Smooth muscle cell (in vitro differentiated cells): ENCODE results near the gene TMEFF1. TPM values are rescaled to one million over a fixed set of nuclear protein-coding genes. Genes with fewer than 3 reads are reported as not detected.

Source experiments
- DNase-seq: peaks from one replicate; lab custom pipeline; 2025; ENCODE audit not compliant: unreplicated experiment; lab: John Stamatoyannopoulos, UW
- H2AFZ ChIP-seq: fragments of 200-600 bp; sonication (generic); 2 replicates; pipeline ENCODE4 v1.6.0; 2016; ENCODE audit warnings: antibody characterized with exemption, low read depth, mild to moderate bottlenecking
- H3F3A ChIP-seq: fragments of 200-600 bp; sonication (generic); 2 replicates; pipeline ENCODE4 v1.6.0; 2017; ENCODE audit warnings: antibody characterized with exemption, low read depth
- H3K27ac ChIP-seq: fragments of 200-600 bp; sonication (generic); 2 replicates; pipeline ENCODE4 v1.5.1; 2016; ENCODE audit warnings: low read depth, mild to moderate bottlenecking
- H3K27me3 ChIP-seq: fragments of 200-600 bp; sonication (generic); 2 replicates; pipeline ENCODE4 v1.6.1; 2016; ENCODE audit warnings: low read depth, mild to moderate bottlenecking
- H3K36me3 ChIP-seq: fragments of 200-600 bp; sonication (generic); 2 replicates; pipeline ENCODE4 v1.5.1; 2016; ENCODE audit warnings: low read depth
- H3K4me1 ChIP-seq: fragments of 200-600 bp; sonication (generic); 2 replicates; pipeline ENCODE4 v1.5.1; 2016; ENCODE audit warnings: low read depth
- H3K4me2 ChIP-seq: fragments of 200-600 bp; sonication (generic); 2 replicates; pipeline ENCODE4 v1.6.0; 2016; ENCODE audit warnings: mild to moderate bottlenecking
- H3K4me3 ChIP-seq: fragments of 200-600 bp; sonication (generic); 2 replicates; pipeline ENCODE4 v1.5.1; 2016; ENCODE audit warnings: mild to moderate bottlenecking
- H3K79me2 ChIP-seq: fragments of 200-600 bp; sonication (generic); 2 replicates; pipeline ENCODE4 v1.6.0; 2016; ENCODE audit warnings: low read depth, mild to moderate bottlenecking
- H3K9ac ChIP-seq: fragments of 200-600 bp; sonication (generic); 2 replicates; pipeline ENCODE4 v1.6.0; 2016; ENCODE audit warnings: low read depth
- H3K9me3 ChIP-seq: fragments of 200-600 bp; sonication (generic); replicated peaks from 2 replicates; pipeline ENCODE4 v1.5.1; 2016; ENCODE audit warnings: low read depth
- H4K20me1 ChIP-seq: fragments of 200-600 bp; sonication (generic); 2 replicates; pipeline ENCODE4 v1.6.0; 2016; ENCODE audit warnings: low read depth
- WGBS: methylation state at CpG from one replicate; pipeline ENCODE4 v1.1.7; 2016; ENCODE audit warnings: low lambda C conversion rate; 5-methylcytosine and 5-hydroxymethylcytosine counted together
- polyA plus RNA-seq: library from polyadenylated mRNA; unstranded; fragments of >200 nt; fragmentation: Nextera tagmentation; extraction: Ambion mirVana; gene quantifications from 2 replicates; pipeline ENCODE4 v1.2.1, GENCODE V29; 2016
- total RNA-seq: library from RNA; depleted of rRNA; stranded (reverse); fragments of >200 nt; gene quantifications from 2 replicates; pipeline ENCODE4 v1.2.3, GENCODE V29; 2014
- TF ChIP-seq, protein P1 (sequence below): fragments of 200-600 bp; sonication (generic); IDR thresholded peaks from 2 replicates; pipeline ENCODE4 v1.5.1; 2017; ENCODE audit warnings: borderline replicate concordance, mild to moderate bottlenecking, antibody characterized with exemption; ENCODE audit not compliant: insufficient read depth, poor library complexity, severe bottlenecking

TMEFF1 gene
- total and polyA plus RNA-seq, 2 experiments from 2014 or later, result 1.7 to 1.8 TPM

DNA sequence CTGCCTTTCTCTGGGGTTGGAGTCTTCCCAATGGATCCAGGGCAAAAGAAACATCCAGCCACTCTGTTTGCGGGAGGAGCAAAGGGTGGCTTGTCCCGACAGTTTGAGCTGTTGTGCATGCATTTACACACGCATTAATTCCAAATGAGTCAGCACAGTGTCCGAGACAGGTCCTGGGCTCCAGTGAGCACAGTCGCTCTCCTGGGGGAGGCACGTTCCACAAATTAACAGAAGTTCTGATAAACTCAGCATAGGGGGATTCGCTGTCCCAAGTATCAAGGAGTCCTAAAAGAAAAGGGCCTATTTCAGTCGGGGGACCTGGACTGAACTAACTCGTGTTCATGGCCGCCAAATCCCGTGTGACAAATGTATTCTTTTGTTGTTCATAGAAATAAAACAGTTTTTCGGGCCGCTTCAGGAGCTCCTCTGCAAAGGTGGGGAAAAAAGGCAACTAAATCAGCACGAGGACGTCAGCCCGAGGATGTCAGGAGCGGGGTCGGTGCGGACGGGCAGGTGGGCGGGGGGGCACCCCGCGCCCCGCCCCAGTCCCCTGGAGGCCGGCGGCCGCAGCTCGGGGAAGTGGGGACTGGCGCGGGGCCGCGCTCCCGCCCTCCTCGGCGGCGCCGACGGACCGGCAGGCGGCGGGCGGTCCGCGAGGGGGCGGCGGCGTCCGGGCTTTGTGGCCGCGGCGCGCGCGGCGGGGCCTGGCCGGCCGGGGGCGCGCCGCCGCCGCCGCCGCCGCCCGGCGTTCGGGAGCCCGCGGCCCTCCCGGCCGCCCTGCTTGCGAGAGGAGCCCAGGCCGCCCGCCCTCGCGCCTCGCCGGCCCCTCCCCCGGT lies 46.2 kb upstream of the TMEFF1 start, which contains the start of gene MSANTD3:
Gene MSANTD3, plus strand, starts transcription at position 614 of the 836 bp plus-strand sequence. CDS start 14,796 bp downstream, outside the sequence.
- Histone ChIP-seq H3K36me3 (no peaks in the 10 kb centered on the region), H4K20me1 (no peaks in the 10 kb centered on the region), H3K9ac (peak within 1 kb of the TSS; percentile 95), H2AFZ (peak within 1 kb of the TSS; percentile 32), H3K4me2 (peak within 1 kb of the TSS; percentile 89), H3F3A (peaks cover 20% of the 10 kb centered on the region), H3K4me3 (peak within 1 kb of the TSS; percentile 60), H3K4me1 (peaks cover 30% of the 10 kb centered on the region), H3K27ac (peak within 1 kb of the TSS; percentile 99), H3K27me3 (no peaks in the 10 kb centered on the region), H3K79me2 (peaks cover 33% of the 10 kb centered on the region), H3K9me3 (no peaks in the 10 kb centered on the region)
- TF ChIP-seq, protein P1, sequence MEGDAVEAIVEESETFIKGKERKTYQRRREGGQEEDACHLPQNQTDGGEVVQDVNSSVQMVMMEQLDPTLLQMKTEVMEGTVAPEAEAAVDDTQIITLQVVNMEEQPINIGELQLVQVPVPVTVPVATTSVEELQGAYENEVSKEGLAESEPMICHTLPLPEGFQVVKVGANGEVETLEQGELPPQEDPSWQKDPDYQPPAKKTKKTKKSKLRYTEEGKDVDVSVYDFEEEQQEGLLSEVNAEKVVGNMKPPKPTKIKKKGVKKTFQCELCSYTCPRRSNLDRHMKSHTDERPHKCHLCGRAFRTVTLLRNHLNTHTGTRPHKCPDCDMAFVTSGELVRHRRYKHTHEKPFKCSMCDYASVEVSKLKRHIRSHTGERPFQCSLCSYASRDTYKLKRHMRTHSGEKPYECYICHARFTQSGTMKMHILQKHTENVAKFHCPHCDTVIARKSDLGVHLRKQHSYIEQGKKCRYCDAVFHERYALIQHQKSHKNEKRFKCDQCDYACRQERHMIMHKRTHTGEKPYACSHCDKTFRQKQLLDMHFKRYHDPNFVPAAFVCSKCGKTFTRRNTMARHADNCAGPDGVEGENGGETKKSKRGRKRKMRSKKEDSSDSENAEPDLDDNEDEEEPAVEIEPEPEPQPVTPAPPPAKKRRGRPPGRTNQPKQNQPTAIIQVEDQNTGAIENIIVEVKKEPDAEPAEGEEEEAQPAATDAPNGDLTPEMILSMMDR, result no peak
- 1% methylated on average over 21 of the region's 80 CpGs for WGBS
- DNase-seq, result peak; percentile 53

DNA sequence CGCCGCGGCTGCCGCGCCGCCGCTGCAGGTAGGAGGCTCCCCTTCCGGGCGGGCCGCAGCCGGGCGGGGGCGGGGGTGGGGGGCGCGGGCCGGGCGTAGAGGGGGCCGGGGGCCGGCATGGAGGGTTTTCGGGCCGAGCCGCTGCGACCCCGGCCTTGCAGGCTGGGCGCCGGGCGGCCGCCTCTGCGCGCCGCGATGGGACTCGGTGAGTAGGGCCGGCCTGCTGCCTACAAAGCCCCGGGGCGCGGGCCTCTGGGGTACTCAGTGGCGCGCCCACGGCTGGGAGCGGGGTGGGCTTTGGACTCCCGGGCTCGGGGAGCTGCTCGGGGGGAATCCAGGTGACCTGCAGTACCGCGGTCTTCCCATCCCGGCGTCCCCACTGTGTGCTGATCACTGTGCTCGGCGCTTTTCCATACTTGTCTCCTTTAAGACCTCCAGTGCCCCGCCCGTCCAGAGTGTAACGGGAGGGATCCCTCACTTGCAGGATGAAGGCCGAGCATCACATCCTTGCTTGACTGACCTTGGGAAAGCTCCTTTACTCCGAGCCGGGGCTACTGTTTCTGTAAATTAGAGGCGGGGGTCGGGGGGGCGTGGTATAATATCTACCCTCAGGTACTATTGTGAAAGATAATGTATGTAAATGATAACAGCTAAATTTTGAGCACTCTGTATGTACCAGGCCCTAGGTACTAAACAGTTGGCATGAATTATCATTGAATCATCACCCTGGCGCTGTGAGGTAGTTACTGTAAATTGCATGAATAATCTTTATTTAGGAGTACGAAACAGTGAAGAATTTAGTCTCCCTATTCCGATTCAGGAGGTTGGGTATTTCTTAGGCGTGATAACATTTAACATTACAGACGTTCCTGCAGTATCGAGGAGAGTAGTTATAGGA lies 45.3 kb upstream of the TMEFF1 start:
- Histone ChIP-seq H3K4me1 (peaks cover 30% of the 10 kb centered on the region), H3K27me3 (no peaks in the 10 kb centered on the region), H3K4me3 (peak overlapping the region; percentile 60), H3K9ac (peak overlapping the region; percentile 95), H2AFZ (no peak overlapping the region), H3K36me3 (no peaks in the 10 kb centered on the region), H3K4me2 (peak overlapping the region; percentile 89), H3K27ac (peak overlapping the region; percentile 99), H3K9me3 (no peaks in the 10 kb centered on the region), H4K20me1 (peaks cover 7% of the 10 kb centered on the region), H3F3A (peaks cover 20% of the 10 kb centered on the region), H3K79me2 (peaks cover 41% of the 10 kb centered on the region)
- peak; percentile 47 for DNase-seq
- TF ChIP-seq, protein P1, result no peak
- WGBS, result 11% methylated on average over 25 of the region's 65 CpGs

DNA sequence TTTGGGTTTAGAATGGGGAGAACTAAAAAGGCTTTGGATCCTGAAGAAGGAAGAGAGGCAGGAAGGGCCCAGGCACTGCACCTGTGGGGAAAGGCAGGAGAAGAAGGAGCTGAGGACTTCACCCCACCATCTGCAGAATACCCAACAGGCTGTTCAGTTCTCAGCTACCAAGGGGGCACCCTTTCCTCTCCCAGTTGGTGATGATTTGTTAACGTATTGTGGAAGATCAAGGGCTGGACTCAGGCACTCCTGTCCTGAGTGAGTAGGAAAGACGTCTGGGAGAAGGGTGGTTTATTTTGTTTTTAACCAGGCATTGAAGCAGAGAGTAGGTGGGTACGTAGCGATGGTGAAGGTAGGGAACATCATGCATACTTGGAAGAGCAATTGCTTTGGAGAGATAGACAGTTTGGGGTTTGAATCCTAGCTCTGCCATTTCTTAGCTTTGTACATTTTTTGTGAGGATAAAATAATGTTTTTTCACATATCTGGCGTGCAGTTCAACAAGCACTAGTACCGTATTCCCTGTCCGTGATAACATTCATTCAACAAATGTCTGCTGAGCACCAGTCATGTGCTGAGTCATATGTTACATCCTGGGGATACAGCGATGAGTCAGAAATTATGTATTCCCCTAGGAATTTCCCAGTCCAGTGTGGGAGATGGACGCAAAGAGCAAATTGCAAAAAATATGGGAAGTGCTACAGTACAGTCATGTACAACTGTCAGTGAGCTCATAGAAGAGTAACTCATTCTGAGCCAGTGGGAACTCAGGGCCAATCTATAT lies 43.9 kb upstream of the TMEFF1 start:
- H3K4me3 ChIP-seq, result peak overlapping the region; percentile 60
- peak overlapping the region; percentile 95 for H3K9ac ChIP-seq
- H3F3A ChIP-seq, result peaks cover 20% of the 10 kb centered on the region
- no peak overlapping the region for H2AFZ ChIP-seq
- no peaks in the 10 kb centered on the region for H3K27me3 ChIP-seq
- H3K4me2 ChIP-seq, result peak overlapping the region; percentile 89
- 15% methylated on average over 9 of the region's 9 CpGs for WGBS
- peak overlapping the region; percentile 99 for H3K27ac ChIP-seq
- H3K9me3 ChIP-seq, result no peaks in the 10 kb centered on the region
- H3K36me3 ChIP-seq, result no peaks in the 10 kb centered on the region
- peaks cover 21% of the 10 kb centered on the region for H4K20me1 ChIP-seq
- H3K4me1 ChIP-seq, result peaks cover 30% of the 10 kb centered on the region
- TF ChIP-seq, protein P1, result no peak
- peaks cover 56% of the 10 kb centered on the region for H3K79me2 ChIP-seq
- no peak for DNase-seq
